Measurements from ENCODE around the gene TMEM214. TPM values are rescaled to one million over a fixed set of nuclear protein-coding genes. Genes with fewer than 3 reads are reported as not detected.

Gene TMEM214
- total RNA-seq, 2 experiments from 2014 or later: 22.0 to 24.6 TPM

DNA sequence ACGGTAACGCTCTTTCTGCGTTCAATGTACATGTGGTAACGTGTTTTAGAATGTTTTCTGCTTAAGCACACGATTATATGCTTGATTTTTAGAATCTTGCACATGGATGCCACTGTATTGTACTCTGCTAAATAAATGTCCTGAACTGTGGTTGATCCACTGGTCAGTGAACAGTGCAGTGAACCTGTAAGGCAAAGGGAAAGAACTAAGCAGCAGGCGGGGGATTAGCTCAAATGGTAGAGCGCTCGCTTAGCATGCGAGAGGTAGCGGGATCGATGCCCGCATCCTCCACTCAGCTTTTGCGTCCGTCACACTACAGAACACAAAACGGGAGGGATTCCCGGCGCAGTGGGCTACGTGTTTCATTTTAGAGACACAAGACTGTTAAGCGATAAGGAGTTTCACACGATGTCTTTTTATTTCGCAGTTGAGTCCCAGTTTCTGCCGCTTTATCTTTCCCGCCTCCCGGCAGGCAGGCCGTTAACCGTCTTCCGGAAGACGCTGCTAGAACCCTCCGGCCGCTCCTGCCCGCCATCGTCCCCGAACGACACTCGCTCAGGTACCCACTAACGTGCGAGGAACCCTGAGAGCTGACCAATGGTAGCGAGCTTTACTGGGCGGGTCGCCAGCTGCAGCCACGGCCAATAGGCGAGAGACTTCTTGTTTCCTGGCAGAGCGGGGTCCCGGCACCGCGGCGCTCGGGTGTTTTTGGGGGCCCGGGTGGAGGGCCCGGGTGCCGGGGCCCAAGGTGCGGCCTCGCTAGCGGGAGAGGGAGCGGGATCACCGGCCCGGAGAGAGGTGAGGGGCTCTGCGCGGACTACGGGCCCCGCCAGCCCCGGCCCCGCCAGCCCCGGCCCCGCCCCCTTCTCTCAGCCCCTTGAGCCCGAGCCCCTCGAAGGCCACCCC lies 18.5 kb downstream of the TMEM214 start, which contains the start of gene AGBL5:
Gene AGBL5, plus strand, starts transcription at position 673 of the 906 bp plus-strand sequence. CDS start 1,291 bp downstream, outside the sequence.
- peaks cover 46% of the 10 kb centered on the region for H3K36me3 Mint-ChIP-seq (ENCODE audit: low read depth)
- no peaks in the 10 kb centered on the region for H3K9me3 ChIP-seq (ENCODE audit: control insufficient read depth in 1 of 2, insufficient read depth in 1 of 2, low read length in 2 of 2)
- DNase-seq: peak; percentile 94 to 98 (median 96)
- peaks cover 15% of the 10 kb centered on the region for H3K27me3 Mint-ChIP-seq
- peaks cover 20% of the 10 kb centered on the region for H3K4me1 ChIP-seq (ENCODE audit: insufficient read depth, low read length)
- H3K27me3 ChIP-seq (ENCODE audit: control insufficient read depth in 1 of 2, insufficient read depth in 2 of 2, low read length in 2 of 2): no peaks in the 10 kb centered on the region
- peak within 1 kb of the TSS; percentile 100 for H3K27ac Mint-ChIP-seq
- ChIA-PET POLR2A (interaction anchor here (0.6 to 13.4 kb wide), 26 partner anchors 10 to 1819 kb away, joined by 3 to 301 read pairs (median 4); partner anchors contain the start of genes ABHD1, ATRAID, GTF3C2 and KHK), CTCF (interaction anchor here (0.8 to 3.1 kb wide), 8 partner anchors 17 to 252 kb away, joined by 3 to 18 read pairs (median 10); partner anchors contain the start of genes KHK, OST4, PREB and TMEM214)
- H3K36me3 ChIP-seq (ENCODE audit: insufficient read depth, low read length): peaks cover 19% of the 10 kb centered on the region
- H3K4me1 Mint-ChIP-seq (ENCODE audit: low read depth): peaks cover 27% of the 10 kb centered on the region
- ATAC-seq (ENCODE audit: poor library complexity): peak; percentile 73
- no peak for TF ChIP-seq CTCF (IDR thresholded peaks at IDR 0.05)
- no peaks in the 10 kb centered on the region for H3K9me3 Mint-ChIP-seq
- H3K4me3 ChIP-seq (ENCODE audit: low read length): peak within 1 kb of the TSS; percentile 76
- intact Hi-C loops (cut with DNase I, micrococcal nuclease): loop anchor here (1.0 to 5.0 kb wide), 6 partner anchors 18 to 161 kb away; partner anchors contain the start of genes OST4 (in 2 of the 2), ATRAID (in 1 of the 2), KHK (in 1 of the 2) and SLC5A6 (in 1 of the 2)
- peak within 1 kb of the TSS; percentile 100 for H3K4me3 Mint-ChIP-seq
- H3K27ac ChIP-seq (ENCODE audit: low read depth in 1 of 2, low read length in 2 of 2): peak within 1 kb of the TSS; percentile 77 to 83

- Histone ChIP-seq H3K9me3 (ENCODE audit: control insufficient read depth in 1 of 2, insufficient read depth in 1 of 2, low read length in 2 of 2) (no peaks in the 10 kb centered on the region), H3K36me3 (ENCODE audit: insufficient read depth, low read length) (peaks cover 22% of the 10 kb centered on the region), H3K4me1 (ENCODE audit: insufficient read depth, low read length) (peaks cover 20% of the 10 kb centered on the region), H3K4me3 (ENCODE audit: low read length) (peak overlapping the region; percentile 76), H3K27me3 (ENCODE audit: control insufficient read depth in 1 of 2, insufficient read depth in 2 of 2, low read length in 2 of 2) (no peaks in the 10 kb centered on the region), H3K27ac (ENCODE audit: low read depth in 1 of 2, low read length in 2 of 2) (peak overlapping the region; percentile 64 to 74)
- peaks cover 15% of the 10 kb centered on the region for H3K27me3 Mint-ChIP-seq
- CTCF ChIA-PET: interaction anchor here (0.8 to 3.1 kb wide), 7 partner anchors 18 to 90 kb away, joined by 3 to 18 read pairs (median 10); partner anchors contain the start of genes KHK, OST4 and TMEM214
- no peak for TF ChIP-seq CTCF (IDR thresholded peaks at IDR 0.05)
- POLR2A ChIA-PET: interaction anchor here (0.6 to 13.4 kb wide), 15 partner anchors 9 to 706 kb away, joined by 3 to 301 read pairs (median 11); partner anchors contain the start of genes ABHD1, ATRAID, KHK and MPV17
- H3K36me3 Mint-ChIP-seq (ENCODE audit: low read depth): peaks cover 50% of the 10 kb centered on the region
- peak in 4 of 14 experiments; percentile 17 to 54 (median 30) for DNase-seq
- ATAC-seq (ENCODE audit: poor library complexity): no peak
- peaks cover 27% of the 10 kb centered on the region for H3K4me1 Mint-ChIP-seq (ENCODE audit: low read depth)
- H3K27ac Mint-ChIP-seq: peak overlapping the region; percentile 100
- no peaks in the 10 kb centered on the region for H3K9me3 Mint-ChIP-seq
- peak overlapping the region; percentile 96 for H3K4me3 Mint-ChIP-seq
- intact Hi-C loops (cut with DNase I, micrococcal nuclease): loop anchor here (1.0 to 5.0 kb wide), 4 partner anchors 19 to 160 kb away; partner anchors contain the start of genes OST4 (in 2 of the 2), ATRAID (in 1 of the 2), SLC5A6 (in 1 of the 2) and TMEM214 (in 1 of the 2)
These were observed 19.3 kb downstream of the TMEM214 start for GRCh38 chr2:27051902-27052645.

Data from CD4-positive, alpha-beta T cell (primary cell).